PC-9 (cell line): ENCODE measurements around the gene AP4B1.

Source experiments
- EZH2 ChIP-seq: fragments of 200-600 bp; sonication (generic); IDR thresholded peaks from 2 replicates; pipeline ENCODE4 v1.8.0; 2017; ENCODE audit warnings: antibody characterized with exemption, low read depth
- TF ChIP-seq, protein P1 (sequence below): fragments of 200-600 bp; sonication (generic); conservative IDR thresholded peaks from 2 replicates; pipeline ENCODE4 v1.6.1; 2017; ENCODE audit warnings: mixed run types, antibody characterized with exemption, mild to moderate bottlenecking, moderate library complexity

DNA sequence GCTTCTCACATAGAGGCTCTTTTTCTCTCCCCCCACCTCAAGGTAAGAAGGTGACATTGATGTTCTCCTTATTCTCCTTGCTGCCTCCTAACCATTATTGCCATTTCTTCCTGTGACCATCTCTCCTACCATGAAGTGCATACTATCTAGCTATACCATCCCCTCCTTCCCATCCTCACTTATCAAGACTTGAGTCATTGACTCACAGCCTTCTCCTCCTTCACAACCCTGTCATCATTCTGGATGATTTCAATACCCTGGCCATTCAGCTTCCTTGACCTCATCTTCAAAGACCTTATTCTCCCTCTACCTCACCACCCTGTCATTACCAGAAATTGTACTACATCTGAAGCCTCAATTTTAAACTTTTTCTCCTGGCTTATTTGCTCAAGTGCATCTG, 13.6 kb upstream of the AP4B1 start:
- TF ChIP-seq, protein P1, sequence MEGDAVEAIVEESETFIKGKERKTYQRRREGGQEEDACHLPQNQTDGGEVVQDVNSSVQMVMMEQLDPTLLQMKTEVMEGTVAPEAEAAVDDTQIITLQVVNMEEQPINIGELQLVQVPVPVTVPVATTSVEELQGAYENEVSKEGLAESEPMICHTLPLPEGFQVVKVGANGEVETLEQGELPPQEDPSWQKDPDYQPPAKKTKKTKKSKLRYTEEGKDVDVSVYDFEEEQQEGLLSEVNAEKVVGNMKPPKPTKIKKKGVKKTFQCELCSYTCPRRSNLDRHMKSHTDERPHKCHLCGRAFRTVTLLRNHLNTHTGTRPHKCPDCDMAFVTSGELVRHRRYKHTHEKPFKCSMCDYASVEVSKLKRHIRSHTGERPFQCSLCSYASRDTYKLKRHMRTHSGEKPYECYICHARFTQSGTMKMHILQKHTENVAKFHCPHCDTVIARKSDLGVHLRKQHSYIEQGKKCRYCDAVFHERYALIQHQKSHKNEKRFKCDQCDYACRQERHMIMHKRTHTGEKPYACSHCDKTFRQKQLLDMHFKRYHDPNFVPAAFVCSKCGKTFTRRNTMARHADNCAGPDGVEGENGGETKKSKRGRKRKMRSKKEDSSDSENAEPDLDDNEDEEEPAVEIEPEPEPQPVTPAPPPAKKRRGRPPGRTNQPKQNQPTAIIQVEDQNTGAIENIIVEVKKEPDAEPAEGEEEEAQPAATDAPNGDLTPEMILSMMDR: no peak
- TF ChIP-seq EZH2: no peak
